DOHH2 (cell line): ENCODE results near the gene SOBP.

Experiments
- H3F3A ChIP-seq: fragments of 200-600 bp; sonication (generic), shearing (Covaris generic); 2 replicates; pipeline ENCODE4 v1.6.0; 2016; ENCODE audit warnings: antibody characterized with exemption, mild to moderate bottlenecking; ENCODE audit not compliant: control insufficient read depth, insufficient read depth
- H3K27ac ChIP-seq: fragments of 200-600 bp; sonication (generic); 2 replicates; pipeline ENCODE4 v1.5.1; 2014; ENCODE audit warnings: low read depth, mild to moderate bottlenecking, low read length, moderate library complexity
- H3K27me3 ChIP-seq: fragments of 200-600 bp; sonication (generic); 2 replicates; pipeline ENCODE4 v1.6.1; 2014; ENCODE audit warnings: mild to moderate bottlenecking, low read length, mixed read lengths; ENCODE audit not compliant: control insufficient read depth
- H3K36me3 ChIP-seq: fragments of 200-600 bp; sonication (generic); 2 replicates; pipeline ENCODE4 v1.6.1; 2014; ENCODE audit warnings: mild to moderate bottlenecking, low read length, moderate library complexity, mixed read lengths; ENCODE audit not compliant: control insufficient read depth
- H3K4me1 ChIP-seq: fragments of 200-600 bp; sonication (generic); 2 replicates; pipeline ENCODE4 v1.6.1; 2014; ENCODE audit warnings: mild to moderate bottlenecking, low read length, mixed read lengths; ENCODE audit not compliant: control insufficient read depth
- H3K4me2 ChIP-seq: fragments of 200-600 bp; sonication (generic); 2 replicates; pipeline ENCODE4 v1.6.0; 2014; ENCODE audit warnings: mild to moderate bottlenecking, low read length, moderate library complexity
- H3K4me3 ChIP-seq: fragments of 200-600 bp; sonication (generic); 2 replicates; pipeline ENCODE4 v1.5.1; 2014; ENCODE audit warnings: mild to moderate bottlenecking, low read length, mixed read lengths
- H3K79me2 ChIP-seq: fragments of 200-600 bp; sonication (generic); 2 replicates; pipeline ENCODE4 v1.6.1; 2014; ENCODE audit warnings: mild to moderate bottlenecking, low read length, mixed read lengths; ENCODE audit not compliant: control insufficient read depth
- H3K9me2 ChIP-seq: fragments of 200-600 bp; sonication (generic); replicated peaks from 2 replicates; pipeline ENCODE4 v1.6.1; 2014; ENCODE audit warnings: mild to moderate bottlenecking, low read length, mixed read lengths; ENCODE audit not compliant: control insufficient read depth
- H3K9me3 ChIP-seq: fragments of 200-600 bp; sonication (generic); 2 replicates; pipeline ENCODE4 v1.6.1; 2014; ENCODE audit warnings: antibody characterized with exemption, low read length, mixed read lengths; ENCODE audit not compliant: control insufficient read depth, insufficient read depth
- H4K20me1 ChIP-seq: fragments of 200-600 bp; sonication (generic); 2 replicates; pipeline ENCODE4 v1.6.0; 2014; ENCODE audit warnings: low read depth, mild to moderate bottlenecking, antibody characterized with exemption, low read length, moderate library complexity; ENCODE audit not compliant: control insufficient read depth, insufficient read depth
- CTCF ChIP-seq: fragments of 200-600 bp; sonication (generic); IDR thresholded peaks from one replicate; pipeline ENCODE4 v1.5.1; 2014; ENCODE audit warnings: antibody characterized with exemption, mild to moderate bottlenecking, low read depth, low read length; ENCODE audit not compliant: poor library complexity, severe bottlenecking
- EZH2phosphoT487 ChIP-seq: fragments of 200-600 bp; sonication (generic); IDR thresholded peaks from 2 replicates; pipeline ENCODE4 v1.6.1; 2017; ENCODE audit warnings: borderline replicate concordance, mild to moderate bottlenecking, antibody characterized with exemption, low read length, moderate library complexity, mixed read lengths

The SOBP gene

GRCh38 chr6:107679457-107679856 is 189.5 kb downstream of the SOBP start:
- H3K79me2 ChIP-seq, result no peaks in the 10 kb centered on the region
- no peaks in the 10 kb centered on the region for H3K9me2 ChIP-seq
- H3K4me1 ChIP-seq, result peaks cover 10% of the 10 kb centered on the region
- no peaks in the 10 kb centered on the region for H3F3A ChIP-seq
- TF ChIP-seq CTCF (no peak), EZH2phosphoT487 (no peak)
- H3K36me3 ChIP-seq, result no peaks in the 10 kb centered on the region
- H4K20me1 ChIP-seq, result no peaks in the 10 kb centered on the region
- H3K27me3 ChIP-seq, result peaks cover 5% of the 10 kb centered on the region; the same call in 1 of the 2 replicates
- H3K9me3 ChIP-seq, result no peaks in the 10 kb centered on the region
- no peak overlapping the region for H3K4me3 ChIP-seq
- H3K27ac ChIP-seq, result no peak overlapping the region
- H3K4me2 ChIP-seq, result no peak overlapping the region

GRCh38 chr6:107682721-107683120 is 192.8 kb downstream of the SOBP start:
- H3K27ac ChIP-seq, result no peak overlapping the region
- H4K20me1 ChIP-seq, result no peaks in the 10 kb centered on the region
- no peaks in the 10 kb centered on the region for H3F3A ChIP-seq
- peaks cover 5% of the 10 kb centered on the region; the same call in 1 of the 2 replicates for H3K27me3 ChIP-seq
- H3K4me1 ChIP-seq, result no peaks in the 10 kb centered on the region
- no peak overlapping the region for H3K4me3 ChIP-seq
- no peak overlapping the region for H3K4me2 ChIP-seq
- H3K36me3 ChIP-seq, result no peaks in the 10 kb centered on the region
- TF ChIP-seq EZH2phosphoT487, result no peak
- TF ChIP-seq CTCF, result no peak
- no peaks in the 10 kb centered on the region for H3K79me2 ChIP-seq
- no peaks in the 10 kb centered on the region for H3K9me2 ChIP-seq
- H3K9me3 ChIP-seq, result no peaks in the 10 kb centered on the region

GRCh38 chr6:107683183-107683582 is 193.3 kb downstream of the SOBP start:
- H3F3A ChIP-seq, result no peaks in the 10 kb centered on the region
- no peaks in the 10 kb centered on the region for H3K36me3 ChIP-seq
- H3K27ac ChIP-seq, result no peak overlapping the region
- H4K20me1 ChIP-seq, result no peaks in the 10 kb centered on the region
- TF ChIP-seq EZH2phosphoT487 (no peak), CTCF (no peak)
- H3K4me1 ChIP-seq, result no peaks in the 10 kb centered on the region
- no peak overlapping the region for H3K4me2 ChIP-seq
- H3K27me3 ChIP-seq, result peaks cover 5% of the 10 kb centered on the region; the same call in 1 of the 2 replicates
- no peaks in the 10 kb centered on the region for H3K79me2 ChIP-seq
- no peaks in the 10 kb centered on the region for H3K9me3 ChIP-seq
- no peak overlapping the region for H3K4me3 ChIP-seq
- no peaks in the 10 kb centered on the region for H3K9me2 ChIP-seq

- H3K4me2 ChIP-seq, result no peak overlapping the region
Observed at GRCh38 chr6:107684996-107685395, 195.1 kb downstream of the SOBP start.

More at GRCh38 chr6:107684996-107685395, 195.1 kb downstream of the SOBP start:
- H3F3A ChIP-seq, result no peaks in the 10 kb centered on the region
- no peaks in the 10 kb centered on the region for H3K79me2 ChIP-seq
- TF ChIP-seq CTCF (no peak), EZH2phosphoT487 (no peak)
- no peaks in the 10 kb centered on the region for H3K36me3 ChIP-seq
- H3K9me3 ChIP-seq, result no peaks in the 10 kb centered on the region
- H3K27me3 ChIP-seq, result peaks cover 5% of the 10 kb centered on the region; the same call in 1 of the 2 replicates
- no peaks in the 10 kb centered on the region for H3K4me1 ChIP-seq
- H3K9me2 ChIP-seq, result no peaks in the 10 kb centered on the region
- no peak overlapping the region for H3K4me3 ChIP-seq
- no peaks in the 10 kb centered on the region for H4K20me1 ChIP-seq
- H3K27ac ChIP-seq, result no peak overlapping the region
